SK-N-SH treated with all-trans-retinoic acid at 6 μM for 48 hours (cell line): ENCODE data around the gene PYHIN1.

ENCODE experiments used
- ARNTL ChIP-seq: fragments of 450-650 bp; formaldehyde crosslinking; IDR thresholded peaks from 2 replicates; pipeline ENCODE4 v1.5.0; 2020; ENCODE audit warnings: low read depth, mild to moderate bottlenecking, moderate library complexity, borderline replicate concordance
- CREB5 ChIP-seq: fragments of 250-450 bp; sonication (Bioruptor Pico); IDR thresholded peaks from 2 replicates; pipeline ENCODE4 v1.5.1; 2020; ENCODE audit warnings: low read depth, mild to moderate bottlenecking, moderate library complexity
- PATZ1 ChIP-seq: fragments of 250-450 bp; sonication (Bioruptor Pico); IDR thresholded peaks from 2 replicates; pipeline ENCODE4 v1.8.0; 2020; ENCODE audit warnings: mild to moderate bottlenecking, moderate library complexity, borderline replicate concordance
- RARB ChIP-seq: fragments of 250-450 bp; sonication (Bioruptor Pico); IDR thresholded peaks from 2 replicates; pipeline ENCODE4 v1.8.0; 2021; ENCODE audit warnings: mild to moderate bottlenecking, moderate library complexity
- TCF4 ChIP-seq: fragments of 250-450 bp; sonication (Bioruptor Pico); IDR thresholded peaks from 2 replicates; pipeline ENCODE4 v1.8.0; 2021; ENCODE audit warnings: mild to moderate bottlenecking, moderate library complexity, borderline replicate concordance
- ZC3H10 ChIP-seq: fragments of 250-450 bp; sonication (Bioruptor Pico); IDR thresholded peaks from 2 replicates; pipeline ENCODE4 v1.5.1; 2021; ENCODE audit warnings: mild to moderate bottlenecking, moderate library complexity
- ZFP30 ChIP-seq: fragments of 450-650 bp; formaldehyde crosslinking; IDR thresholded peaks from 2 replicates; pipeline ENCODE4 v1.5.0; 2022; ENCODE audit warnings: mild to moderate bottlenecking, moderate library complexity
- TF ChIP-seq, protein P1 (sequence below): fragments of 250-450 bp; sonication (Bioruptor Pico); IDR thresholded peaks from 2 replicates; pipeline ENCODE4 v1.5.1; 2021; ENCODE audit warnings: mild to moderate bottlenecking, moderate library complexity

- TF ChIP-seq, protein P1, sequence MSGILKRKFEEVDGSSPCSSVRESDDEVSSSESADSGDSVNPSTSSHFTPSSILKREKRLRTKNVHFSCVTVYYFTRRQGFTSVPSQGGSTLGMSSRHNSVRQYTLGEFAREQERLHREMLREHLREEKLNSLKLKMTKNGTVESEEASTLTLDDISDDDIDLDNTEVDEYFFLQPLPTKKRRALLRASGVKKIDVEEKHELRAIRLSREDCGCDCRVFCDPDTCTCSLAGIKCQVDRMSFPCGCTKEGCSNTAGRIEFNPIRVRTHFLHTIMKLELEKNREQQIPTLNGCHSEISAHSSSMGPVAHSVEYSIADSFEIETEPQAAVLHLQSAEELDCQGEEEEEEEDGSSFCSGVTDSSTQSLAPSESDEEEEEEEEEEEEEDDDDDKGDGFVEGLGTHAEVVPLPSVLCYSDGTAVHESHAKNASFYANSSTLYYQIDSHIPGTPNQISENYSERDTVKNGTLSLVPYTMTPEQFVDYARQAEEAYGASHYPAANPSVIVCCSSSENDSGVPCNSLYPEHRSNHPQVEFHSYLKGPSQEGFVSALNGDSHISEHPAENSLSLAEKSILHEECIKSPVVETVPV = no peak
- TF ChIP-seq PATZ1 (no peak), ZFP30 (CRISPR knock-in tag) (no peak), ARNTL (CRISPR knock-in tag) (no peak), CREB5 (CRISPR knock-in tag) (no peak), ZC3H10 (CRISPR knock-in tag) (no peak), TCF4 (no peak), RARB (CRISPR knock-in tag) (no peak)
These were observed 38.5 kb downstream of the PYHIN1 start for GRCh38 chr1:158969855-158970254.
